ENCODE results near the gene GALNT13.

GALNT13 gene

DNA sequence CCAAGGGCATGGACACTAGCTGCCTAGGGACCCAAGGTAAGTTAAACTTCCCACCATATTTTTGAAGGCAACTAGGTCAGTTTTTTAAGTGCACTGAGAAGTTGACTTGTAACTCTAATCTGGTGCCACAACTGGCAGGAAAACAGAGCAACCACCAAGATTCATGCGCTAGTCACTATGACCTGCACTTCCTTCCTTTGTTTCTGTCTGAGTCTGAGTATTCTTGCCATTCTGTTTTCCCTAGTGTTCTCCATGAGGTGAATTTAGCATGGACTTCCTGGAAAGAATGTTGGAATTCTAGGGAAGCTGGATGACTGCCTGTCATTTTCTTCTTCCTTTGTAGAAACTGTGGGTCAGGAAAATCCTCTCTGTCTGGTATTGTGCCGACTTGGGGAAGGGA, 249.0 kb downstream of the GALNT13 start:
- no peaks in the 10 kb centered on the region for H3K36me3 Mint-ChIP-seq
- H3K27ac Mint-ChIP-seq, result no peak overlapping the region
- no peak for DNase-seq (ENCODE audit: low spot score in 2 of 2)

DNA sequence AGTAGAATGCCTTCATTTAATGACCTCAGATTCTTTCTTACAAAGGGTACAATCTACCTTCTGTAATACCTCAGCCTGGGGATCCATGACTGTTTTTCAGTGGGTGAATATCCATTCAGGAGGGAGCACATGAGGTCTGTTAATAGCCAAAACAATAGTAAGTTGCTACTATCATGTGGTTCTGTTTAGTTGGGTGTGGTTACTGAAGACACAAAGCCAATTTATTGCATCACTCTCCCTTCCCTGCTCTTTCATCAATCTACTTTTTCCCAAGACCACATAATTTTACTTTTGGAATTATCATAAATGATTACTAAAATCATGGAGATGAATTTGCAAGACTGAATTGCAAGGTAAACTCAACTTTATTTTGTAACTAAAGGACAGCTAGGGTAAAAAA, 254.2 kb downstream of the GALNT13 start:
- no peak for DNase-seq (ENCODE audit: low spot score in 2 of 2)
- H3K27ac Mint-ChIP-seq, result no peak overlapping the region

More for the DNA sequence above, 249.0 kb downstream of the GALNT13 start:
- Mint-ChIP-seq H3K4me3 (no peak overlapping the region), H3K4me1 (no peaks in the 10 kb centered on the region), H3K9me3 (peaks cover 18% of the 10 kb centered on the region), H3K27me3 (no peaks in the 10 kb centered on the region)
- ATAC-seq (ENCODE audit: low read depth), result no peak

GRCh38 chr2:154130821-154131220, 259.1 kb downstream of the GALNT13 start:
- H3K27ac Mint-ChIP-seq, result no peak overlapping the region
- DNase-seq (ENCODE audit: low spot score in 2 of 2) (no peak), ATAC-seq (ENCODE audit: low read depth) (no peak)
- H3K4me1 Mint-ChIP-seq, result no peaks in the 10 kb centered on the region
- H3K4me3 Mint-ChIP-seq, result no peak overlapping the region
- no peaks in the 10 kb centered on the region for H3K9me3 Mint-ChIP-seq
- H3K27me3 Mint-ChIP-seq, result no peaks in the 10 kb centered on the region
- no peaks in the 10 kb centered on the region for H3K36me3 Mint-ChIP-seq

More for the DNA sequence above, 254.2 kb downstream of the GALNT13 start:
- Mint-ChIP-seq H3K36me3 (no peaks in the 10 kb centered on the region), H3K4me1 (no peaks in the 10 kb centered on the region), H3K4me3 (no peak overlapping the region), H3K9me3 (peaks cover 3% of the 10 kb centered on the region), H3K27me3 (no peaks in the 10 kb centered on the region)
- ATAC-seq (ENCODE audit: low read depth), result no peak

DNA sequence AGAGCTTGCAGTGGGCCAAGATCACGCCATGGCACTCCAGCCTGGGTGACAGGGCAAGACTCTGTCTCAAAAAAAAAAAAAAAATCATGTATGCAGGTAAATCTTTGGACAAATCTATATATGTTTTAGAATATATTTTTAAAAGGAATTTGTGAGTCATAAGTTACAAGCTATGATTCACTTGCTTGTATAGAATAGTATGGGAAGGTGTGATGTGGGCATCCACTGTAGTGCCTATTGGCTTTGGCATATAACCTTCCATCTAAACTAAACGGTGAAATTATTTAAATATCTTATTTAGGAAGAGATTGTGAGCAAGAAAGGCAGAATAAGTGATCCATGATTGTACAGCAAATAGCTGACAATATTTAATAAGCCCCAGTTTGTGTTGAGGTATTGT, 261.1 kb downstream of the GALNT13 start:
- Mint-ChIP-seq H3K27ac (no peak overlapping the region), H3K27me3 (no peaks in the 10 kb centered on the region), H3K9me3 (no peaks in the 10 kb centered on the region), H3K36me3 (no peaks in the 10 kb centered on the region), H3K4me1 (no peaks in the 10 kb centered on the region), H3K4me3 (no peak overlapping the region)
- DNase-seq (ENCODE audit: low spot score in 2 of 2) (no peak), ATAC-seq (ENCODE audit: low read depth) (no peak)

DNA sequence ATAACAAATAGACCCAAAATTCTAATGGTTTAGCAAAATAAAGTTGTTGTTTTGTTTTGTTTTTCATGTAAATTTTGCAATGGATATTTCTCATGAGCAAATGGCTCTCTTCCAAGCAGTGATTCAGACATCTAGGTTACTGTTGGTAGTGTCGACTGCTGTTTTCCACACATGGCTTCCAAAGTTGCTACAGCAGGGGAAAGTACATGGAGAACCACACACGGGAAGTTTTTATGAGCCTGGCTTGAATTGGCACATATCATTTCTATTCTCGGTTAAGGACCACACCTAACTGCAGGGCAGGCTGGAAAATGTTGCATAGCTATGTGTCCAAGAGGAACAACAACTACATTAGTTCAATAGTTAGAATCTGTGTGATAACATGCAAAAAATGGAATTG, 262.1 kb downstream of the GALNT13 start:
- no peak for DNase-seq (ENCODE audit: low spot score in 2 of 2)
- Mint-ChIP-seq H3K27me3 (no peaks in the 10 kb centered on the region), H3K4me3 (no peak overlapping the region), H3K9me3 (no peaks in the 10 kb centered on the region), H3K4me1 (no peaks in the 10 kb centered on the region), H3K36me3 (no peaks in the 10 kb centered on the region), H3K27ac (no peak overlapping the region)
- ATAC-seq (ENCODE audit: low read depth), result no peak

DNA sequence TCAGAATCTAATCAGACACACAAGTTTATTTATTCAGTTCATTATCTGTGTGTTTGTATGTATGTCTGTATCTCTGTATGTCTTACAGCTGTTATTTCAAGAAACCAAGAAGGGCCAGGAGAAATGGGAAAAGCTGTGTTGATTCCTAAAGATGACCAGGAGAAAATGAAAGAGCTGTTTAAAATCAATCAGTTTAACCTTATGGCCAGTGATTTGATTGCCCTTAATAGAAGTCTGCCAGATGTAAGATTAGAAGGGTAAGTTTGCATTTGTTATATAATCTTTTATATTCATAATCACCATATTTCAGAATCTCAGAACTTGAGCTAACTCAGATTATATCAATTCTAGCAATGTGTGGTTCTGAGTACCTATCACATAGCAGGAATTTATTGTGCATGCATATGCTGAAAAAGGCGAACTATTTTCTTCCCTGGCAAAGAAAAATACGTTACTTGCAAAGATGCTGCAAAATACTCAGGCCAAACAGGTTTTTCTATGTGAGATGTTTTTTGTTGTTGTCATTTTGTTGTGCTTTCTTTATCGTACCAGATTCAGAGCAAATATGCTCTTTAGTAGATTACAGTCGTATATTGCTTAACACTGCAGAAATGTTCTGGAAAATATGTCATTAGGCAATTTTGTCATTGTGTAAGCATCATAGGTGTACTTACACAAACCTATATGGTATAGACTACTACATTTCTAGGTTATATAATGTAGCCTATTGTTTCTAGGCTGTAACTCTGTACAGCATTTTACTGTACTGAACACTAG, 268.7 kb downstream of the GALNT13 start:
- H3K36me3 Mint-ChIP-seq, result no peaks in the 10 kb centered on the region
- H3K4me3 Mint-ChIP-seq, result no peak overlapping the region
- no peak for ATAC-seq (ENCODE audit: low read depth)
- no peaks in the 10 kb centered on the region for H3K4me1 Mint-ChIP-seq
- H3K27ac Mint-ChIP-seq, result no peak overlapping the region
- DNase-seq (ENCODE audit: low spot score in 2 of 2), result no peak
- H3K27me3 Mint-ChIP-seq, result no peaks in the 10 kb centered on the region
- H3K9me3 Mint-ChIP-seq, result peaks cover 1% of the 10 kb centered on the region

- H3K4me3 Mint-ChIP-seq, result no peak overlapping the region
- H3K27me3 Mint-ChIP-seq, result no peaks in the 10 kb centered on the region
- no peaks in the 10 kb centered on the region for H3K4me1 Mint-ChIP-seq
- H3K27ac Mint-ChIP-seq, result no peak overlapping the region
- DNase-seq (ENCODE audit: low spot score in 2 of 2) (no peak), ATAC-seq (ENCODE audit: low read depth) (no peak)
- H3K9me3 Mint-ChIP-seq, result peaks cover 1% of the 10 kb centered on the region
- H3K36me3 Mint-ChIP-seq, result no peaks in the 10 kb centered on the region
These were observed 270.8 kb downstream of the GALNT13 start for GRCh38 chr2:154142480-154142879.

DNA sequence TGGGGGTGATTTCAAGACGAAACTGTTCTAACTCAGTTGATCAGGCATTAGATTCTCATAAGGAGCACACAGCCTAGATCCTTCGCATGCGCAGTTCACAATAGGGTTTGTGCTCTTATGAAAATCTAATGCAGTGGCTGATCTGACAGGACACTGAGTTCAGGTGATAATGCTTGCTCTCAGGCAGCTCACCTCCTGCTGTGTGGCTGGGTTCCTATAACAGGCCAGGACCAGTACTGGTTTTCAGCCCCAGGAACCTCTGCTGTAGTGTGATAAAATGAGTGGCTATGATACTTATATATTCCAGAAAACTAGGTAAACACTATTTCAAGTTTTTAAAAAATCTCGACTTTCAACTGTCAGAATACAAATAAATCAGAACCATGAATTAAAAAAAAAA, 271.4 kb downstream of the GALNT13 start:
- Mint-ChIP-seq H3K27ac (no peak overlapping the region), H3K4me3 (no peak overlapping the region), H3K27me3 (no peaks in the 10 kb centered on the region), H3K9me3 (peaks cover 1% of the 10 kb centered on the region), H3K36me3 (no peaks in the 10 kb centered on the region), H3K4me1 (no peaks in the 10 kb centered on the region)
- DNase-seq (ENCODE audit: low spot score in 2 of 2) (no peak), ATAC-seq (ENCODE audit: low read depth) (no peak)

DNA sequence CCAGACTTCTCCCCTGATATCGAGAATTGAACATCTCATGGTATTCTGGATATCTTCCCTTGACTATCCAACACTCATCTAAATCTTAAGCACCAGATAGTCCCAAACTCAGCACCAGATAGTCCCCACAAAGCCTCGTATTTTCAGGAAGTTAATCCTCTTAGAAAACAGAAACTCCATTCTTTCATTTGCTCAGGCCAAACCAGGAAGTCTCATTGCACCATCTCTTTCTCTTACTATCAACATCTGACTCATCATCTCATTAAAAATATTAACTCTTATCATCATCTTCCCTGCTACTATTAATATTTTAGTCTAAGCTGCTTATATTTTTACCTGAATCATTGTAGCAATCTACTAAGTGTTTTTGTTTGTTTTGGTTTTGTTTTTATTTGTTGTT, 286.4 kb downstream of the GALNT13 start:
- peaks cover 4% of the 10 kb centered on the region for H3K9me3 Mint-ChIP-seq
- no peaks in the 10 kb centered on the region for H3K27me3 Mint-ChIP-seq
- H3K4me3 Mint-ChIP-seq, result no peak overlapping the region
- H3K36me3 Mint-ChIP-seq, result no peaks in the 10 kb centered on the region
- DNase-seq (ENCODE audit: low spot score in 2 of 2), result no peak
- H3K4me1 Mint-ChIP-seq, result no peaks in the 10 kb centered on the region
- no peak for ATAC-seq (ENCODE audit: low read depth)
- no peak overlapping the region for H3K27ac Mint-ChIP-seq

GRCh38 chr2:154161286-154161685, 289.6 kb downstream of the GALNT13 start:
- DNase-seq (ENCODE audit: low spot score in 2 of 2), result no peak
- no peaks in the 10 kb centered on the region for H3K4me1 Mint-ChIP-seq
- no peak for ATAC-seq (ENCODE audit: low read depth)

GRCh38 chr2:154170400-154170799, 298.7 kb downstream of the GALNT13 start:
- Mint-ChIP-seq H3K4me3 (no peak overlapping the region), H3K27me3 (no peaks in the 10 kb centered on the region), H3K4me1 (no peaks in the 10 kb centered on the region), H3K36me3 (no peaks in the 10 kb centered on the region), H3K9me3 (peaks cover 4% of the 10 kb centered on the region), H3K27ac (no peak overlapping the region)
- ATAC-seq (ENCODE audit: low read depth) (no peak), DNase-seq (ENCODE audit: low spot score in 2 of 2) (no peak)

More at GRCh38 chr2:154161286-154161685, 289.6 kb downstream of the GALNT13 start:
- Mint-ChIP-seq H3K27me3 (no peaks in the 10 kb centered on the region), H3K36me3 (no peaks in the 10 kb centered on the region), H3K4me3 (no peak overlapping the region), H3K9me3 (peaks cover 4% of the 10 kb centered on the region), H3K27ac (no peak overlapping the region)

DNA sequence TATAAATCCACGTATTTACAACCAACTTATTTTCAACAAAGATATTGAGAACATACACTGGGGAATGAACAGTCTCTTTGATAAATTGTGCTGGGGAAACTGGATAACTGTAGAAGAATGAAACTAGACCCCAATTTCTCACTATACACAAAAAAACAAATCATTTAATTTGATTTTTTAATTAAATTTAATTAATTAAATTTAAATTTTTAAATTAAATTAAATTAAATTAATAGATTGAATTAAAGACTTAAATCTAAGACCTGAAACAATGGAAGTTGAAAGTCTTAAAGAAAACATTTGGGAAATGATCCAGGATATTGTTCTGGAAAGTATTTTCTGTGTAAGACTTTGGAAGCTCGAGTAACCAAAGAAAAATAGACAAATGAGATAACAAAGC, 301.4 kb downstream of the GALNT13 start:
- H3K36me3 Mint-ChIP-seq, result no peaks in the 10 kb centered on the region
- no peaks in the 10 kb centered on the region for H3K4me1 Mint-ChIP-seq
- no peak for DNase-seq (ENCODE audit: low spot score in 2 of 2)
- no peak overlapping the region for H3K27ac Mint-ChIP-seq
- peaks cover 6% of the 10 kb centered on the region for H3K9me3 Mint-ChIP-seq
- H3K27me3 Mint-ChIP-seq, result no peaks in the 10 kb centered on the region
- H3K4me3 Mint-ChIP-seq, result no peak overlapping the region
- no peak for ATAC-seq (ENCODE audit: low read depth)

- H3K4me3 Mint-ChIP-seq, result no peak overlapping the region
- H3K4me1 Mint-ChIP-seq, result no peaks in the 10 kb centered on the region
- peaks cover 6% of the 10 kb centered on the region for H3K9me3 Mint-ChIP-seq
- H3K36me3 Mint-ChIP-seq, result no peaks in the 10 kb centered on the region
- H3K27me3 Mint-ChIP-seq, result no peaks in the 10 kb centered on the region
- DNase-seq (ENCODE audit: low spot score in 2 of 2) (no peak), ATAC-seq (ENCODE audit: low read depth) (no peak)
- no peak overlapping the region for H3K27ac Mint-ChIP-seq
These were observed 302.2 kb downstream of the GALNT13 start for GRCh38 chr2:154173919-154174318.

GRCh38 chr2:154182008-154182407, 310.3 kb downstream of the GALNT13 start:
- no peaks in the 10 kb centered on the region for H3K27me3 Mint-ChIP-seq
- H3K4me1 Mint-ChIP-seq, result no peaks in the 10 kb centered on the region
- DNase-seq (ENCODE audit: low spot score in 2 of 2) (no peak), ATAC-seq (ENCODE audit: low read depth) (no peak)
- H3K36me3 Mint-ChIP-seq, result no peaks in the 10 kb centered on the region
- peaks cover 7% of the 10 kb centered on the region for H3K9me3 Mint-ChIP-seq
- no peak overlapping the region for H3K27ac Mint-ChIP-seq
- no peak overlapping the region for H3K4me3 Mint-ChIP-seq

- Mint-ChIP-seq H3K27me3 (no peaks in the 10 kb centered on the region), H3K27ac (no peak overlapping the region), H3K4me3 (no peak overlapping the region), H3K4me1 (no peaks in the 10 kb centered on the region), H3K36me3 (no peaks in the 10 kb centered on the region), H3K9me3 (peaks cover 11% of the 10 kb centered on the region)
- DNase-seq (ENCODE audit: low spot score in 2 of 2) (no peak), ATAC-seq (ENCODE audit: low read depth) (no peak)
These were observed 316.2 kb downstream of the GALNT13 start for GRCh38 chr2:154187948-154188347.
